GM19324 (cell line): ENCODE results near the gene TFF2.

Experiments
- ATAC-seq: cut with Tn5 transposase; IDR thresholded peaks from one replicate; pipeline ENCODE4 v1.9.1; 2021; ENCODE audit warnings: mild to moderate bottlenecking, moderate library complexity; ENCODE audit not compliant: unreplicated experiment, low FRiP score

Gene TFF2

GRCh38 chr21:42348762-42349161, 2.0 kb downstream of the TFF2 start:
- ATAC-seq, result no peak

GRCh38 chr21:42347601-42348327, 3.0 kb downstream of the TFF2 start:
- no peak for ATAC-seq

- no peak for ATAC-seq
These were observed 3.8 kb downstream of the TFF2 start for GRCh38 chr21:42346866-42347600.

GRCh38 chr21:42346441-42346840, 4.4 kb downstream of the TFF2 start:
- ATAC-seq, result no peak

GRCh38 chr21:42344631-42345030, 6.2 kb downstream of the TFF2 start:
- no peak for ATAC-seq

GRCh38 chr21:42343963-42344510, 6.8 kb downstream of the TFF2 start:
- no peak for ATAC-seq

- no peak for ATAC-seq
These were observed 7.2 kb downstream of the TFF2 start for GRCh38 chr21:42343556-42343955.

- no peak for ATAC-seq
These were observed 7.7 kb downstream of the TFF2 start for GRCh38 chr21:42343101-42343500.

- no peak for ATAC-seq
These were observed 8.8 kb downstream of the TFF2 start for GRCh38 chr21:42341776-42342542.

- no peak for ATAC-seq
These were observed 10.4 kb downstream of the TFF2 start for GRCh38 chr21:42340187-42341050.

GRCh38 chr21:42338729-42339715, 11.8 kb downstream of the TFF2 start:
- no peak for ATAC-seq

- no peak for ATAC-seq
These were observed 12.7 kb downstream of the TFF2 start for GRCh38 chr21:42337830-42338728.

- ATAC-seq, result no peak
These were observed 13.5 kb downstream of the TFF2 start for GRCh38 chr21:42337276-42337675.

GRCh38 chr21:42336054-42336453, 14.7 kb downstream of the TFF2 start:
- no peak for ATAC-seq

- ATAC-seq, result no peak
These were observed 18.1 kb downstream of the TFF2 start for GRCh38 chr21:42332557-42333317.

GRCh38 chr21:42331660-42332059, 19.1 kb downstream of the TFF2 start:
- no peak for ATAC-seq
